GM19099 (cell line): ENCODE data around the gene GNPTG.

Source experiments
- POLR2A ChIP-seq: IDR thresholded peaks from 3 replicates; pipeline ENCODE4 v1.6.1; 2011; ENCODE audit warnings: low read depth; ENCODE audit not compliant: insufficient read length; ENCODE audit errors: extremely low read depth

The GNPTG gene

DNA sequence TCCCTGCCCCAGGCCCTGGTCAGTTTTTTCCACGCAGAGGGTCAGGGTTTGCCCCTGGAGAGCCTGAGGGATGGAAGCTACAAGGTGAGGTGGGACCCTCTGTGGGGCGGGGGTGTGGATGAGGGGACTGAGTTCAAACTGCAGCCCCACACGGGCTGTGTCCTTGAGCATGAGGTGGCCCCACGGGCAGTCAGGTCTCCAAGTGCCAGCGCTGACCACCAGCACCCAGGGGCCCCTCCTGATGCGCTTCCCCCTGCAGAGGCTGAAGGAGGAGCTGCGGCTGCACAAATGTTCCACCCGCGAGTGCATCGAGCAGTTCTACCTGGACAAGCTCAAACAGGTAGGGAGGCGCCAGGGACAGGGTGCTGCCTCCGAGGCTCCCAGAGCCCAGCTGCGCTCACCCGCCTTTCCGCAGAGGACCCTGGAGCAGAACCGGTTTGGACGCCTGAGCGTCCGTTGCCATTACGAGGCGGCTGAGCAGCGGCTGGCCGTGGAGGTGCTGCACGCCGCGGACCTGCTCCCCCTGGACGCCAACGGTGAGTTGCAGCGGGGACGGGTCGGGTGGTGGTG, 4.4 kb upstream of the GNPTG start:
- TF ChIP-seq POLR2A: no peak

DNA sequence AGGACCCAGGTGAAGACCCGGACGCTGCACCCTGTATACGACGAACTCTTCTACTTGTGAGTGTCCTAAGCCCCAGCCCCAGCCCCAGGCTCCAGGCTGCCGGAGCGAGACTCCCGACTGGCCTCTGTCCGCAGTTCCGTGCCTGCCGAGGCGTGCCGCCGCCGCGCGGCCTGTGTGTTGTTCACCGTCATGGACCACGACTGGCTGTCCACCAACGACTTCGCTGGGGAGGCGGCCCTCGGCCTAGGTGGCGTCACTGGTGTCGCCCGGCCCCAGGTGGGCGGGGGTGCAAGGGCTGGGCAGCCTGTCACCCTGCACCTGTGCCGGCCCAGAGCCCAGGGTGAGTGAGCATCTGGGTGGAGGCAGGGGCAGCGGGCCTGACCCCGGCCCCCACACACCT, 3.8 kb upstream of the GNPTG start:
- no peak for TF ChIP-seq POLR2A

DNA sequence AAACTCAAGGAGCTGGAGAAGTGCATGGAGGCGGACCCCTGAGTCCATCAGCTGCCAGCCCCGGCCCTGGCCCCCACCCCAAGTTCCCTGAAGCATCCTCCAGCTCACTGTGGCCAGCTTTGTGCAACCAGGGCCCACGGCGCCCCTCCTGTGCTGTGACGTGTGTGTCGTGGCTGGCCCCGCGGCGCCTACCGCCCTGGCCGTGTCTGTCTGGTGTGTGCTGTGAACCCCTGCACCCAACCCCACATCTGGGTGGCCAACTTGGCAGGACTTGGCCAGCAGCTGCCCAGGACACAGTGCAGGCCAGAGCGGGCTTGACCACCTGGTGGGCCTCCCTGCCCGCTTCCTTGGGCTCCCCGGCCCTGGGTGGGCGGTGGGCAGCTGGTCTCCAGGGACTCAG, 3.3 kb upstream of the GNPTG start:
- no peak for TF ChIP-seq POLR2A

DNA sequence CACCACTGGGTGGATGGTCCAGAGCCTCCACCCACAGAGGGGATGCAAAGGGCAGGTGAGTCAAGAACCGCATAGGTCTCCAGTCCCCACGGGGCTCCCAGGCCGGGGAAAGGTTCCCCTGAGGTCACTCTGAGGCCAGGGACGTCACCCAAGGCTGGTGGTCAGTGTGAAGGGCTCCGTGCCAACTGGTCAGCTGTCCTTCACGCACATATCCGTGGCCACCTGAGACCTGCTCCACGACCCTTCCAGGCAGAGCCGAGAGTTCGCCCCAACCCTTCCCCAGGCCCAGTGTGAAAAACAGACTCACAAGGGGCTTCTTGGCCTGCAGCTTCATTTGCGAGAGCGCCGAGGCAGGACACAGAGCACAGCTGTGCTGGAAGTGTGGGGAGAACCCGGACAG, 2.8 kb upstream of the GNPTG start:
- TF ChIP-seq POLR2A: no peak

DNA sequence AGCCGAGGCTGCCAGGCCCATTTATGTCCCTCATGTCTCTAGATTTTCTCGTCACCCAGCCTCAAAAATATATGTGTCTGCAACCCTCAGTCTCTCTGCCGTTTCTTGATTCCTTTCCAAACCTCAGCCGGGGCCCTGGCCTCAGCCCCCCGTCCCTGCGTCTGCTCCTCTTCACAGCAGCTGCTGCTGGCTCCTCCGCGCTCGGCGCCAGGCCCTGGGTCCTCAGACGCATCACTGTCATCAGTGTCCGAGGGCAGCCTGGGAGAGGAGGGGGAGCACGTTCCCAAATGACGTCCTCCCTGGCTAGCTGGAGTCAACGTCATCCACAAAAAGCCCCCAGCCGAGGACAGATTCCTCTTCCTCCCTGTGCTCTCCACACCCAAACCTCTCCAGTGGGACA, 2.4 kb upstream of the GNPTG start:
- TF ChIP-seq POLR2A: no peak

DNA sequence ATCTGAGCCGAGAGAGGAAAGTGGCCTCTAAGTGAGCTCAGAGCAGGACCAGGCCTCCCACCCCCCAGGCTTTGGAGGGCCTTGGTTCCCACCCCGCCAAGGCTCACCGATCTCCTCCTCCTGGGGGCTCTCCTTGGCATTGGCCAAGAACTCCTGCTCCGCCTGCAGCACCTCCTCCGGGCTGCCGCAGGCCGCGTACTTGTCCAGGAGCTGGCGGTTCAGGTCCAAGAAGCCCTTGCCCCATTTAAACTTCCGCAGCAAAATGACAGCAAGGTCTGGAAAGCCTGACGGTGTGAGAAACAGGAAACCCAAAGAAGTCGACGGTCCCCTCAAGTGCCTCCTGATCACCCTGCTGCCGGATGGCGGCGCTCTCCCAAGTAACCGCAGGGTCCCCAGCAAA, 1.8 kb upstream of the GNPTG start:
- TF ChIP-seq POLR2A: no peak

DNA sequence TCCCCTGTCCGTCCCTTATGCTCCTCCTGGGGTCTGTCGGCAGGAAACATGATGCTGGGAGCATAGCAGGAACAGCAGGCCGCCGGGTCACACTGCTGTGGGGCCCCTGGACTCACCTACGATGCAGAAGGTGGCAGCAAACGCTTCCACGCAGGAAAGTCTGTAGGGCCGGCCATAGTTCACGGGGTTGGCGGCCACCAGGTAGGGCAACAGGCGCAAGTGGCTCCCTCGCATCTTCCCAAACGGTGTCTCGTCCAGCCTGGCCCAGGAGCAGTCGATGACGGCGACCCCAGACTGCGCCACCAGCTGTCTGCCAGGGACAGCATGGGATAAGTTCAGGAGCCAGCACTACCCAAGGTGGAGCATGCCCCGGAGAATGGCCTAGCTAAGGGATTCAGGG, 1.0 kb upstream of the GNPTG start:
- no peak for TF ChIP-seq POLR2A

DNA sequence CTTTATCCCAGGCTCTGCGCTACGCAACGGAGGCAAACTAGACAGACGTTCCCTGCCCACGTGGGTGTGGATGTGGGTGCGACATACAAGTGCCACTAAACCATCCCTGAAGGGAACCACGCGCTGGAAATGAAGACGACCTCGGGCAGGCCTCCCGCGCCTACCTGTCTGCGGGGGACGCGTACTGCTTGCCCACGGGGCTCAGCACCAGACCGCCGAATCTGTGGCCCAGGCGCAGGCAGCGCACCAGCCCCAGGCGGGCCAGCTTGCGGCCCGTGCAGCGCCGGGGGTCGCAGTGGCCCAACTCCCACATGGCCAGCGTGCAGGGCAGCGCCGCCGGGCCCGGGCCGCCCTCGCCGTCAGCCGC, 533 bp upstream of the GNPTG start:
- TF ChIP-seq POLR2A: no peak

DNA sequence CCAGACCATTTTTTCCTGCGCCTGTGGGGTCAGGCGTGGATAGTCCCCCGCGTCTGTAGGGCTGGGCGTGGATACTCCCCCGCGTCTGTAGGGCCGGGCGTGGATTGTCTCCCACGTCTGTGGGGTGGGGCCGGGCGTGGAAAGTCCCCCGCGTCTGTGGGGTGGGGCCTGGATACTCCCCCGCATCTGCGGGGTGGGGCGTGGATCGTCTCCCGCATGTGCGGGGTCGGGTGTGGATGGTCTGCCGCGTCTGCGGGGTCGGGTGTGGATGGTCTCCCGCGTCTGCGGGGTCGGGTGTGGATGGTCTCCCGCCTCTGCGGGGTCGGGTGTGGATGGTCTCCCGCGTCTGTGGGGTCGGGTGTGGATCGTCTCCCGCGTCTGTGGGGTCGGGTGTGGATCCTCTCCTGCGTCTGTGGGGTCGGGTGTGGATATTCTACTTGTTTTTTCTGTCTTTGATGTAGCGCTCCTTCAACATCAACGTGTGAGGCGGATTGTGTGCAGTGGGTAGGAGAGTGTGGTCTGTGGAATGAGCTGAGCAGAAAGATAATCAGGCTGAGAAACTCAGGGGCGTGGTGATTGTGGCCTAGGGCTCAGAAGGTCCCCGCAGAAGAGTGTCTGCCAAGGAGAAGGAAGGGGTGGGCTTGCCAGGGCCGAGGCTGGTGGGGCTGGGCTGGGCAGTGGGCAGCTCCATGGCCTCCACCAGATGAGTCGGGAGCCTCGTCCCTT, 3.2 kb downstream of the GNPTG start:
- no peak for TF ChIP-seq POLR2A

DNA sequence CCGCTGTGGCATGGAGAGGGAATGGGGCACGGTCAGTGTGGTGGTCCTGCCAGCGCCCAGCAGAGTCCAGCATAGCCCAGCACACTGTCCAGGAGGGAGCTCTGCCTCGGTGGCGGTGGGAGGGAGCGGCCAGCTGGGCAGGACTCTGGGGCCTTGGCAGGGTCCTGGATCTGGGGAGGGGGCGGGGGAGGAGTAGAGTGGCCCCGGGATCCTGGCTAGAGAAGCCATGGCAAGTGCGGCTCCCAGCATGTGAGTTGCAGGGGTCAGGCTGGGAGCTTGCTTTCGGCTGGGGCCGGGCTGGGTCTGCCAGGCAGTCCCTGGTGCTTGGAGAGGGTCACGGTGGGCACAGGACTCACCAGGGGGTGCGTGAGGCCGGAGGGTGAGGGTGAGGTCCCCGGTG, 3.9 kb downstream of the GNPTG start:
- TF ChIP-seq POLR2A: no peak

DNA sequence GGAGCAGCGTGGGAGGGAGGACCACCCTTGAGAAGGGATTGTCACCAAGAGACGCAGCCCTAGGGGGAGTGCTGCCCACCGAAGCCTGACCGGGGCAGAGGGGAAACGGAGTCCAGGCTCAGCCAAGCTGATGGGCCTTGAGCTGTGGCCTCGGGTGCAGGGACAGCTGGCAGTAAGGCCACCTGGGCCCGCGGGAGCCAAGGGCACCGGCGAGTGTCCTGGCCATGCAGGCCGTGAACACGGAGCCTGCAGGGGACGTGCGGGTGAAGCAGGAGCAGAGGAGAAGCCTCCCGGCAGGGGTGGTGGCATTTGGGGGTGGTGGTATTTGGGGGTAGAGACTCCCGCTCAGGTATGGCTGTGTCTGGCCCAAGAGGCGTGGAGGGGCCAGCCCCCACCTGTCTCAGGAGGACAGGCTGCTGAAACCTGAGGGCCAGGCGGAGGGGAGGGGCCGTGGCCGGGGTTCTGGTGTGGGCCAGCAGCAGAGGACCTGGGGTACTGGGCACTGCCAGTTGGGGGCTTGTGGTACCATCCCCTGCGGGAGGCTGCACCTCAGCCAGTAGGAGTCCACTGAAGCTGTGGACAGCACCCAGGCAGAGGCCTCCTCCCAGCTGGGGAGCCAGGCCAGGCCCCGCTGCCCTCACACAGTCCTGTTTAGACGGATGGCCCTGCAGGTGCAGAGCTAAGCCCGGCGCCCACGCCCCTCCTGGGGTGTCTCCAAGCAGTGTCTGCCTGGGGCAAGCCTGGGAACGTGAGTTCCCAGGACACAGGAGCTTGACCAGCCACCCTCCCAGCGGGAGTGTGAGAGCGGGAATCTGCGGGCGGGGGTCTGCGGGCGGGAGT, 4.5 kb downstream of the GNPTG start:
- no peak for TF ChIP-seq POLR2A

DNA sequence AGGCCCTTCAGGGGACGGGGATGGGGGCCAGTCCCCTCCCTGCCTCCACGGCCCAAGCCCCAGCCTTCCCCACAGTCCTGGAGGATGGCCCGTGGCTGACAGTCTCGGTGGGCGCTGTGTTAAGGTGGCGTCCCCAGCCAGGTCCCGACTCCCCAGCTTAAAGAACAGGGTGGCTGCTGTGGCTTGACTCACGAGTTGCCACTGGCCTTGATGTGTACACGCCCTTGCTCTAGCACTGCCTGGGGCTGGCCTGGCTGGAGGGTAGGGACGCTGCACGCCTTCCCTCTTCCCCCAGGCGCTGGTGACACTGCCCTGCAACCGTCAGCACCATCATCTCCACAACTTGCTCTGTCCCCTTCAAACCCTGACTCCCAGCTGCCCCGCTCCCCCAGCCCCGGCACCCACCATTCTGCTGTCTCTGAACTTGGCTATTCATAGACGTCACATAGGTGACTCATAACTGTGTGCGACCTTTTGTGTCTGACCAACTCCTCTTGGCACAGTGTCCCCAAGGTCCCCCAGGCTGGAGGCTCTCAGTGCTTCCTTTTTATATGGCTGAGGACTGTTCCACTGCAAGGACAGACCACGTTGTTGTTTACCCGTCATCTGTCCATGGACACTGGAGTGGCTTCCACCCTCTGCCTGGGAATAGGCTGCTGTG, 6.3 kb downstream of the GNPTG start:
- TF ChIP-seq POLR2A: no peak

DNA sequence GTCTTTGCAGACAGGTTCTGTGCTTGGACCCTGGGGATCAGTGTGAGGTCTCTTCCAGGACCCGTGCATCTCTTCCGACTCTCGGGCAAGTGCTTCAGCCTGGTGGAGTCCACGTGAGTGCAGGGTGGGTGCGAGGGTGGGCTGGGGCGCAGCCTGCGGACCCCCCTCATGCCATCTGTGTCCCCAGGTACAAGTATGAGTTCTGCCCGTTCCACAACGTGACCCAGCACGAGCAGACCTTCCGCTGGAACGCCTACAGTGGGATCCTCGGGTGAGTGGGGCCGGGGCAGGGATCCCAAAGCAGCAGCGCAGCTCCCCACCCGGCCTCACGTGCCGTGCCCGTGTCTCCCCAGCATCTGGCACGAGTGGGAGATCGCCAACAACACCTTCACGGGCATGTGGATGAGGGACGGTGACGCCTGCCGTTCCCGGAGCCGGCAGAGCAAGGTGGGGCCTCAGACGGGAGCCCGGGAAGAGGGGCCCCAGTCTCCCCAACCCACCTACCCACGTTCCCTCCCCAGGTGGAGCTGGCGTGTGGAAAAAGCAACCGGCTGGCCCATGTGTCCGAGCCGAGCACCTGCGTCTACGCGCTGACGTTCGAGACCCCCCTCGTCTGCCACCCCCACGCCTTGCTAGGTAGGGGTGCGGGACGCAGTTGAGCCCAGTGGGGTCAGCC, 10.1 kb downstream of the GNPTG start:
- TF ChIP-seq POLR2A: no peak

DNA sequence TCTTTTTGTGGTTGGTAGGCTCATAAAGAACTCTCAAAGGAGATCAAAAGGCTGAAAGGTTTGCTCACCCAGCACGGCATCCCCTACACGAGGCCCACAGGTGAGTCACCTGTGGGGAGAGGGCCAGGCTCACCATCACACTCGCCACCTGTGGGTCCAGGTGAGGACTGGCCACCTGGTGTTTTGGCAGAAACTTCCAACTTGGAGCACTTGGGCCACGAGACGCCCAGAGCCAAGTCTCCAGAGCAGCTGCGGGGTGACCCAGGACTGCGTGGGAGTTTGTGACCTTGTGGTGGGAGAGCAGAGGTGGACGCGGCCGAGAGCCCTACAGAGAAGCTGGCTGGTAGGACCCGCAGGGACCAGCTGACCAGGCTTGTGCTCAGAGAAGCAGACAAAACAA, 11.1 kb downstream of the GNPTG start:
- no peak for TF ChIP-seq POLR2A

DNA sequence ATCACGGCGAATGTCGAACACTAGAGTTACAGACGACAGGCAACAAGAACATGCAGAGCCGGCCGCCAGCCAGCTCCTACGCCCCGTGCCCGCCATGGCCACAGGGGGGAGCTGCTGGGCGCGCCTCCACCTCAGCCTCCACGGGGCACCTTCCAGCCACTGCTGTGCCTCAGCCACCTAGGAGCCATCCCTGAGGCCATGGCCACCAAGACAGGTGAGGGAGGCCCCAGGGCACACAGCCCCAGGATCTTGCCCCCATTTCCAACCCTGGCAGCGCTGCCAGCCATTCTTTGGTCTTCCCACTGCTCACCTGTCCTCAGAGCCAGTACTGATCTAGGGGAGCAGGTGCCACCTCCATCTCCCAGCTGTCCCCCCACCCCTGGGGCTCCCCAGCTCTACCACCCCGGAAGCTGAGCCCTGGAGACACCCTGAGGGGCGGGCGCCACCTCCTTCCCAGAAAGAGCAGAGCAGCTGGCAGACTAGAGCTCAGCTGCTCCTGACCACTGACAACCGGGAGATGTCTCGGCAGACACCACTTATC, 11.8 kb downstream of the GNPTG start:
- no peak for TF ChIP-seq POLR2A
